CD4-positive, alpha-beta T cell treated with Interleukin-15 for 1 hour (primary cell): Measurements from ENCODE around the gene GANC.
"Not testable (repeated sequence)": the region's sequence is repeated elsewhere in the genome, so short reads cannot be mapped to it uniquely, and the experiment has no call there.

Experiments used
- DNase-seq: peaks from one replicate; pipeline ENCODE4 v3.0.0-alpha.2; 2020

The GANC gene

GRCh38 chr15:42272939-42273899 lies at the start of gene GANC, which contains the start of gene TMEM87A:
GANC (plus strand) TSS chr15:42273201; CDS start chr15:42274482, 1,281 bp downstream.
TMEM87A (minus strand) TSS chr15:42273433; CDS start chr15:42273398, 35 bp downstream.
- DNase-seq, result peak; percentile 97

GRCh38 chr15:42226648-42227047 lies 46.4 kb upstream of the GANC start:
- DNase-seq, result no peak

- DNase-seq, result no peak
These were observed 45.0 kb upstream of the GANC start for GRCh38 chr15:42228036-42228435.

- not testable (repeated sequence) for DNase-seq
These were observed 44.0 kb upstream of the GANC start for GRCh38 chr15:42228981-42229380.

- DNase-seq, result no peak
These were observed 41.9 kb upstream of the GANC start for GRCh38 chr15:42231088-42231487.

GRCh38 chr15:42232606-42233005 lies 40.4 kb upstream of the GANC start:
- no peak for DNase-seq

GRCh38 chr15:42233107-42233506 lies 39.9 kb upstream of the GANC start:
- DNase-seq, result no peak

GRCh38 chr15:42239528-42240182 lies 33.3 kb upstream of the GANC start:
- no peak for DNase-seq

GRCh38 chr15:42240823-42241222 lies 32.2 kb upstream of the GANC start:
- no peak for DNase-seq

- no peak for DNase-seq
These were observed 19.7 kb upstream of the GANC start for GRCh38 chr15:42253300-42253699.

GRCh38 chr15:42264795-42265194 lies 8.2 kb upstream of the GANC start:
- DNase-seq, result no peak

- no peak for DNase-seq
These were observed 5.7 kb upstream of the GANC start for GRCh38 chr15:42267286-42267685.

- no peak for DNase-seq
These were observed 2.5 kb upstream of the GANC start for GRCh38 chr15:42270551-42270950.

GRCh38 chr15:42270996-42271395 lies 2.0 kb upstream of the GANC start:
- DNase-seq, result no peak

- DNase-seq, result peak; percentile 61
These were observed 1.1 kb downstream of the GANC start for GRCh38 chr15:42273900-42274701.

- no peak for DNase-seq
These were observed 1.6 kb downstream of the GANC start for GRCh38 chr15:42274702-42274989.

GRCh38 chr15:42275780-42276391 lies 2.9 kb downstream of the GANC start:
- DNase-seq, result no peak

GRCh38 chr15:42276762-42277161 lies 3.8 kb downstream of the GANC start:
- DNase-seq, result no peak

- peak; percentile 19 for DNase-seq
These were observed 6.3 kb downstream of the GANC start for GRCh38 chr15:42279234-42279723.

- no peak for DNase-seq
These were observed 9.3 kb downstream of the GANC start for GRCh38 chr15:42282344-42282743.

- no peak for DNase-seq
These were observed 9.9 kb downstream of the GANC start for GRCh38 chr15:42282926-42283325.

GRCh38 chr15:42283671-42284070 lies 10.7 kb downstream of the GANC start:
- no peak for DNase-seq

GRCh38 chr15:42284551-42284950 lies 11.6 kb downstream of the GANC start:
- no peak for DNase-seq
